Stimulated activated CD4-positive, alpha-beta T cell treated with anti-CD3 and anti-CD28 coated beads, Interleukin-12 subunit alpha, Interleukin-12 subunit beta, amount 100 ng/mL, for 4 hours (primary cell): ENCODE data around the gene STARD9.
"Not testable (repeated sequence)": the region's sequence is repeated elsewhere in the genome, so short reads cannot be mapped to it uniquely, and the experiment has no call there.

Source experiments
- DNase-seq: peaks from one replicate; pipeline ENCODE4 v3.0.0-alpha.2; 2020

The STARD9 gene

DNA sequence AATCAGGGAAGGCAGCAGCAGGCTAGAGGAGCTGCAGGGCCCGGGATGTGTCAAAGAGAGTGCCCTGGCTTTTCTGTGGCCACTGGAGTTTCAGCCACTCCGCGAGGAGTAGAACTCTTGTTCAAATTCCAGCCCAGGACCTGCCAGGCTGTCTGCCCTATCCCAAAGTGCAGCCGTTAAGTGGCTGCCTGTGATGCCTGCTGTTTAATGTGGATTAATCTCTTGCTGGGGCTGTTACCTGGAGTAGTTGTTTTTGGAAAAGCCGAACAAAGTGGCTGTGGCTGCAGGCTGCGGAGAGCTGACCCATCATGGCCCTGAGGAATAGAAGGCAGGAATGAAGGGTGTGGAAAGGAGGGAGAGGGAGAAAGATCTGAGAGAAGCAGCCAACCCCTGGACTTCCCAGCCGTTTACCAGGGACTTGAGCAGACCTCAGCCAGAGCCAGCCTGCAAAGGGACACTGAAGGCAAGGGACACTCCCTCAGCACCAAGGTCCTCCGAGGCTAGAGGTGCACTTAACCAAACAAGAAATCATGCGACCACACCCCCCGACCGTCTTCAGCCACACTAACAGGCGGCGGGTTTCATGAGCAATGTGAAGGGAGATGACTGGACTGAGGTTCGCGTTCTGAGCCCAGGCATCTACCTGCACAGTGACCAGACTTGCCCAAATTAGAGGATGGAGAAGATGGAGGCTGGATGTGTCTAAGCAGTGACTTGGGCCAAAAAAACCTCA lies 156.9 kb downstream of the STARD9 start:
- no peak for DNase-seq

DNA sequence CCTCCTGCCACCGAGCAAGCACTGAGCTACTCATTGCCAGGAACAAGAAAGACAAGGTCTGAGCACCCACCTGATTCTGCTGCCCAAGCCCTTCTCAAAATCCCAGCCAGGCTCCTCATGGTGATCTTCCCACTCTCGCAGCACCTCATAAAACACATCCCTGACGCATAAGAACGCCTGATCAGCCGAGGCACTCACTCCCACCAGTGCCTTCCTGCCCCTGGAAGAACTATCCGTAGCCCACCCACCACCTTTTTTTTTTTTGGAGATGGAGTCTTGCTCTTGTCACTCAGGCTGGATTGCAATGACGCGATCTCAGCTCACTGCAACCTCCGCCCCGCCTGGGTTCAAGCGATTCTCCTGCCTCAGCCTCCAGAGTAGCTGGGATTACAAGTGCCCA lies 157.6 kb downstream of the STARD9 start:
- no peak for DNase-seq

- DNase-seq = no peak
Measured at GRCh38 chr15:42734076-42734672, 158.8 kb downstream of the STARD9 start.

- DNase-seq = no peak
Measured at GRCh38 chr15:42735382-42736165, 160.2 kb downstream of the STARD9 start.

- peak; percentile 15 for DNase-seq
Measured at GRCh38 chr15:42736178-42736792, 160.9 kb downstream of the STARD9 start.

- peak; percentile 95 for DNase-seq
Measured at GRCh38 chr15:42736793-42737528, 161.6 kb downstream of the STARD9 start, which contains the start of gene CDAN1. Gene CDAN1 (minus strand): TSS chr15:42737128. CDS start chr15:42737102, 26 bp downstream.

DNA sequence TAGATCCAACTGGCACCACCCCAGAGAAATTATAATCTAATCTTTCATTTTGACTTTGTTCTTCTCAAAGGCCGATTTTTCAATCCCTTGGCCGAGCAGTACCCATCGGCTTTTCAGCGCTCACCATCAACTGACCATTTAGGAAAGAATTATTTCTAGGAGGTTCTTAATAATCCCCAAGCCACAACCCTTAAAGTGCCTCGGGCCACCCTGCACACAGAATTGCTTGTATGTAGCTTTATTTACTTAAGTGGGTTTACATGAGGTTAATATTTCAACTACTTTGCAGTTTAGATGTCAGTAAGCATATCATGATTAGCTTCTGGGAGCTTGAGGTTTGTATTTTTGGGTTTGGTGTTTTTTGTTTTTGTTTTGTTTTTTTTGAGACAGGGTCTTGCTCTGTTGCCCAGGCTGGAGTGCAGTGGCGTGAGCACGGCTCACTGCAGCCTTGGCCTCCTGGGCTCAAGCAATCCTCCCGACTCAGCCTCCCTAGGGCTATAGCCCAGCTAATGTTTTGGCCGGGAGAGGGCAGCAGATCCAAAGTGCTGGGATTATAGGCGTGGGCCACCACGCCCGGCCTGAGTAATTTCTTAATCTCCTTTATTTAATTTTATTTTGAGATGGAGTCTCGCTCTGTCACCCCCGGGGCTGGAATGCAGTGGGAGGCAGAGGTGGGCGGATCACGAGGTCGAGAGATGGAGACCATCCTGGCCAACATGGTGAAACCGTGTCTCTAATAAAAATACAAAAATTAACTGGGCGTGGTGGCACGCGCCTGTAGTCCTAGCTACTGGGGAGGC lies 162.3 kb downstream of the STARD9 start:
- no peak for DNase-seq

DNA sequence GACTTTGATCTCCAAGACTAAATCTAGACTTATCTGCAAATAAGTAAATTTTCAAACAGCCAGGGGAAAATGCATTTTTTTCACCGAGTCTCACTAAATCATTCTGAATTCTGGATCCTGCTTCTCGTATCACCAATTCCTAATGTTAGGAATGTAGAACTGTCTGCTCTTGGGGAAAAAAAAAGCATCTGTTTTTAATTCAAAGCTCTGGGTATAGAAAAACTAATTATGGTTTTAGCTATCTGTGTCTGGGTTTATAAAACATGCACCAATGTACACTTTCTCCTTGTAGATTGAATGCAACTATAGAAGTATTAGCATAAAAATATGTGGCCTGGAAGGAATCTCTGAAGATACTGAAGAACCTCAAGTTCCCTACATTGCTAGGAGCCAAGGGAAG lies 166.3 kb downstream of the STARD9 start:
- DNase-seq = no peak

GRCh38 chr15:42742149-42742548 lies 166.7 kb downstream of the STARD9 start:
- no peak for DNase-seq

GRCh38 chr15:42744195-42744594 lies 168.8 kb downstream of the STARD9 start:
- DNase-seq = no peak

DNA sequence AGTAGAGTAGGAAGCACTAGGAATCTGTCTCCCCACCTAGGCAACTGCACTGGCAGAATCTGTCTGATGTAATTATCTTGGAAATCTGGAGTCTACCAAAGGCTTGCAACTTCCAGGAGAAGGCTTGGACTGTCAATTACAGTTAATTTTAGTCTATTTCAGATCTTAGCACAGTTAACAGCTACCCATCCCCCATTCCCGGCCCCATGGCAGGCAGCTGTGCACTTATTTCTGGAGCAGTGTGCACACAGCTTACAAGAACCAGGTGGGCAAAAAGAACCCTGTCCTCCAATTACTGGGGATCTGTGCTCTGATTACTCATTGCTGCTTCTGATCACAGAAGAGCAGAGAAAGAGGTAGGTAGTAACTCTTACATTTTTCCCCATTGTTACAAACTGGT lies 173.9 kb downstream of the STARD9 start:
- DNase-seq = no peak

GRCh38 chr15:42750306-42750705 lies 174.9 kb downstream of the STARD9 start:
- DNase-seq = no peak

DNA sequence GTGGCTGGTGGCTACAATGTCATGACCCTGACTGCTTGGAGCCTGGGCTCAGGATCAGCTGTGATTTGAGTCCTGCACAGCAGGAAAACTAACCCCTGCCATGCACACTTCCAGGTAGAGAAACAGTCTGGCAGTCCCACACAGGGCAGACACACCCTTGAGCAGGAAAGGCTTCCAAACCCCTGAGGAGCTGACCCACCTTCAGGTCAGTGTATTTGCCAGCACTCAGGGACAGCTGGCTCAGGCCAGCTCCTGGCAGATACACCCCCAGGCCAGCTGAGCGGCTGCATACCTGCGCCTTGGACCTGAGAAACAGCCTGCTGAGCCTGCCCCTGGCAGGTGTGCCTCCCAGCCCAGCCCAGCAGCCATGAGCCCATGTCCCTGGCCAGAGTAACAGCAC lies 183.7 kb downstream of the STARD9 start:
- no peak for DNase-seq

GRCh38 chr15:42760759-42761158 lies 185.4 kb downstream of the STARD9 start:
- DNase-seq = no peak

GRCh38 chr15:42761813-42762212 lies 186.4 kb downstream of the STARD9 start:
- not testable (repeated sequence) for DNase-seq

DNA sequence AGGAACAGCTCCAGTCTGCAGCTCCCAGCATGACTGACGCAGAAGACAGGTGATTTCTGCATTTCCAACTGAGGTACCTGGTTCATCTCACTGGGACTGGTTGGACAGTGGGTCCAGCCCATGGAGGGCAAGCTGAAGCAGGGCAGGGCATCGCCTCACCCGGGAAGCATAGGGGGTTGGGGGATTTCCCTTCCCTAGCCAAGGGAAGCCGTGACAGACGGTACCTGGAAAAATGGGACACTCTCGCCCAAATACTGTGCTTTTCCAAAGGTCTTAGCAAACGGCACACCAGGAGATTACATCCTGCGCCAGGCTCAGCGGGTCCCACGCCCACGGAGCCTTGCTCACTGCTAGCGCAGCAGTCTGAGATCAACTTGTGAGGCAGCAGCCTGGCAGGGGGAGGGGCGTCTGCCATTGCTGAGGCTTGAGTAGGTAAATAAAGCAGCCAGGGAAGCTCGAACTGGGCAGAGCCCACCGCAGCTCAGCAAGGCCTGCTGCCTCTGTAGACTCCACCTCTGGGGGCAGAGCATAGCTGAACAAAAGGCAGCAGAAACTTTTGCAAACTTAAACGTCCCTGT lies 188.8 kb downstream of the STARD9 start:
- not testable (repeated sequence) for DNase-seq

DNA sequence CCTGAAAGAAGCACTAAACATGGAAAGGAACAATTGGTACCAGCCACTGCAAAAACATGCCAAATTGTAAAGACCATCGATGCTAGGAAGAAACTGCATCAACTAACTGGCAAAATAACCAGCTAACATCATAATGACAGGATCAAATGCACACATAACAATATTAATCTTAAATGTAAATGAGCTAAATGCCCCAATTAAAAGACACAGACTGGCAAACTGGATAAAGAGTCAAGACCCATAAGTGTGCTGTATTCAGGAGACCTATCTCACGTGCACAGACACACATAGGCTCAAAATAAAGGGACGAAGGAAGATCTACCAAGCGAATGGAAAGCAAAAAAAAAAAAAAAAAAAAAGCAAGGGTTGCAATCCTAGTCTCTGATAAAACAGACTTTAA lies 190.7 kb downstream of the STARD9 start:
- not testable (repeated sequence) for DNase-seq
